Activated CD4-positive, alpha-beta T cell treated with anti-CD3 and anti-CD28 coated beads, Interleukin-2, Interleukin-6, amounts not matched to agents 100 ng/mL and 50 ng/mL, durations not matched to agents 16 hours and 8 hours (primary cell): Measurements from ENCODE around the gene PSMD12.
"Not testable (repeated sequence)": the region's sequence is repeated elsewhere in the genome, so short reads cannot be mapped to it uniquely, and the experiment has no call there.

Source experiments
- DNase-seq: peaks from one replicate; pipeline ENCODE4 v3.0.0-alpha.2; 2020

The PSMD12 gene

DNA sequence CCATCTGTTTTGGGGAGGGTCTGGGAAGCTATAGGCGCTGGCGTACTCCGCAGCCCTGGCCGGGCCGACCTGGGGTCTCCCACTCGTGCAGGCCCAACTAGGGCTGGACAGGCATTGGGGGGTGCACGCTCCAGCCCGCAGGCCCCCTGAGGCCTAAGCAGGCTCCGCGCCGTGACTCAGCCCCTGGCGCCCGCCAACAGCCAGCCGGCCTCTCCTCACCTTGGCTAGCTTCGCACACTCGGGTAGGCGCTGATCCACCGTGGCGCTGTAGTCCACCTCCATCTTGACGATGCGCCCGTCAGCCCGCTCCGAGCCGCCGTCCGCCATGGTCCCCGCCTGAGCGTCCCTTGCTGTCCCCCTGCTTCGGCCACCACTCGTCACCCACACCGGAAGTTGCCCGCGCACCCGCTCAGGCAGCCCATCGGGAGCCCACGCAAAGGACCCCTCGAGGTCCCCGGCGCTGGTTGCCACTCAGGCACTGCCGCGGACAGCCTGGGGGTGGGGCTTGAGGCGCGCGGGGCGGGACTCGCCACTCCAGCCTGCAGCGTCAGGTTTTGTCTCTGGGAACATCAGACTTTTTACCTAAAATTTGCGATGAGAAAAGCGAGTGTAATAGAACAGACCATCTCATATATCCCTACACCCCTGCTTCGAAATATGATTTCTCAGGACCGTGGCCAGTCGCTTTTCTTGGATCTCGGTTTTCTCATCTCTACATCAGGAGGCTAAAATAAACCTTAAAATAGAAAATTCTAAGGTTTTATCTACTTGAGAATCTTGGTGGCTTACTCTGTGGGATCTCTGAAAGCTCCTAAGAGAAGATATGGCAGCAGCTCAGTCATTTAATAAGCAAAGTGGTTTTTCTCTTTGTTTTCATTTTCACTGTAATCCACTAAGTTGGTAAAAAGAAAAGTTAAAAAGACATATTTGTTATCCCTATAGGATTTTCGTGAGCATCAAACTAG is at the start of gene PSMD12:
Gene PSMD12, minus strand, starts transcription at position 385 of the 965 bp plus-strand sequence. Its CDS starts 58 bp downstream, at position 327.
- peak; percentile 96 for DNase-seq

DNA sequence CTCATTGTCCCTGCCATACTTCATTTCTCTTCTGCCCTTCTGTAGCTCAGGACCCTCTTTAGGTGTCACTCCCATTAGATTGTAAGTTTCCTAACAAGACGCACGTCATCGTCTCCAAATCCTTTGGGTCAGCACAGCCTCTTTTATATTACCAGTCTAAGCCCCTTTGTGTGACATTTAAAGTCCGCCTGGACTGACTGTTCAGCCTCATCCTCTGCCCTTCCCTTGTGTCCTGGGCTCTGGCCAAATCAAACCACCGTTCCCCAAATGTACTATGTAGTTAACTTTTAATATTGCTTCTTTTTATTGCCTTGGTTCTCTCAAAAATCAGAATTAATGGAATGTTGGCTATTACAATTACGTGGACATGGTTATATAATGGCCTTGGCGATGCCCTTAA is 48.9 kb upstream of the PSMD12 start:
- DNase-seq, result no peak

DNA sequence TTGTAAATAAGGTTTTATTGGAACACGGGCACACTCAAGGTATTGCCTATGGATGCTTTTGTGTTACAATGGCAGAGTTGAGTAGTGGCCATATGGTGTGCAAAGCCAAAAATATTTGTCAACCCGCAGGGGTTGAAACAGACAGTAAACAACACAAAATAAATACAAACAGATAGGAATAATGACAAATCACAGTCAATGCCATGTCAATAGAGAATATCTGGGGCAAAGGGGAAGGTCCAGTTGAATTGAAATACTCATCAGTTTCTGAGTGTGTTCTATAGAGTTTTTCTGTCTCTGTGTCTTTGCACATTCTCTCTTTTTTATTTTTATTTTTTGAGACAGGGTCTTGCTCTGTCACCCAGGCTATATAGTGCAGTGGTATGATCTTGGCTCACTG is 48.2 kb upstream of the PSMD12 start:
- DNase-seq, result no peak

DNA sequence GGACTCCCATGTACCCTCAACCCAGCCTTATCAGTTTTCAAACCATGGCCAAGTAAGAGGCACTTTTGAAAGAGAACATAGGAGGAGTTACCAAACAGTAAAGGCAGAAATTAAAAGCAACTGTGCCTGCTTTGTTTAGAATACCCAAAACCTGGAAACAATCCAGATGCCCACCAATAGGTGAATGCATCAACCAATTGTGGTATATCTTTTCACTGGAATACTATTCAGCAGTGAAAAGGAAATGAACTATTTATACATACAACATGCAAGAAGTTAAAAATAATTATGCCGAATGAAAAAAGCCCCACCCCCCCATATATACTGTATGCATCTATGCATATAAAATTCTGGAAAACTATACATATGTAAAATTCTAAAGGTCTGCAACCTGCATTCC is 47.8 kb upstream of the PSMD12 start:
- no peak for DNase-seq

DNA sequence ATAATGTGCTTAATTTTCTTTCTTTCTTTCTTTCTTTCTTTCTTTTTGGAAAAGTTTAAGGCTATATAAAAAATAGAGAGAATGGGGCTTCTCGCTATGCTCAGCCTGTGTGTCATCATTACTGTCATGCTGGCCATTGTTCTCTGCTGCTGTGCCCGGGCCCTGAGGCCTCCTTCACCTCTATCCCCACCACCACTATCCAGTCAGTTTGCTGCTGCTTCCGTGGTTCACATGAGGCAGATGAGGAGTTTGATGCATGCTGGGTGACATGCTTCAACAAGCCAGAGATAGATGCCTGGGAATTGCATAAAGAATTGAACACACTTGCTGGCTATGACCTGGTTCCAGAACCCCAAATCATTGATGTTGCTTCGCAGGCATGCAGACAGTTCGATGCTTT is 47.0 kb upstream of the PSMD12 start:
- no peak for DNase-seq

DNA sequence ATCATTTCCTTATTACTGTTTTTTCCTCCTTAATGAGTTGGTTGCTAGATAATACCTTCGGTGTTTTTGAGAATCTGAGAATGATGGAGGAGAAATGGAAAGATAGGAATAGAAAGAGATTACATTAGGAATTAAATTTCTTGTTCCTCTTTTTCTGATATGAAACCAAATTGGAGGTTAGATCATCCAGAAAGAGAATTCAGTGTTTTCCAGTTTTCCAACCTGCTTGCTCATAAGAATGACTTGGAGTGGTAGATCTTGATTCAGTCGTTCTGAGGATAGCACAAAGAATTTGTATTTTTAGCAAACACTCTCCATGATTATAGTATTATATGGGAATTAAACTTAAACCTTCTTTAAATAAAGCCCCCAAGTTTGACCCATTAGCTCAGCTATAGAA is 46.6 kb upstream of the PSMD12 start:
- DNase-seq, result no peak

DNA sequence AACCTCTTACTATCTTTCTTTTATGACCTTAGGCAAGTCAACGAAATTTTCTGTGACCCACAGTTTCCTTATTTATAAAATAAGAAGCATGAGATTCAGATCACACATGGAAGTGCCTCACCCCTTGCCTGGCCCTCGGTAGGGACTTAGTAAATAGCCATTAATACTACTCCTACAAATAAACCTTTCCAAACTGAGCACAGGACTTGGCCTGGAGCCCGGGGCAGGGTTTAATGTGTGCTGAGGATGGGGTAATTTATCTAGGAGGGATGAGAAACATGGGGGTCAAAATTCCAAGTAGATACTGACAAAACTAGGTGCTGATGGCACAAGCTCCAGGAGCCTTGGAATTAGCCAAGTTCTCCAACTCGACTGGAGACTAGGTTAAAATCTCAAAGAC is 45.7 kb upstream of the PSMD12 start:
- DNase-seq, result no peak

DNA sequence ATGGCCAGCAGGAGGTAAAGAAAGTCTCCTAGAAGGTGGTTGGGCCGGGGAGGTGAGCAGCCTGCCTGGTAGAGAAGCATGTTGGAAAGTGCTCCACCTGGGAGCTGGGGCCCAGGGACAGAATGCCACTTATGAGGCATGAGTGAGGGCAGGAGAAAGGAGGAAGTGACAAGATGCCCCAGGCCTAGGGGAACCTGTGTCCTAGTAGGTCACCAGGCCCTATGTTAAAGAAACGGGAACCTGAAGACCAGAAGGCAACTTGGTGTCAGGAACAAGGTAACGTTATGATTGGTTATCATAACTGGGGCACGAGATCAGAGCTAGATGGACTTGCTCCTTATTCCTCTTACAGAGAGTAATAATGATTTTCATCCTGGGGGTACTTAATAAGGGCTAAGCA is 45.0 kb upstream of the PSMD12 start:
- DNase-seq, result no peak

DNA sequence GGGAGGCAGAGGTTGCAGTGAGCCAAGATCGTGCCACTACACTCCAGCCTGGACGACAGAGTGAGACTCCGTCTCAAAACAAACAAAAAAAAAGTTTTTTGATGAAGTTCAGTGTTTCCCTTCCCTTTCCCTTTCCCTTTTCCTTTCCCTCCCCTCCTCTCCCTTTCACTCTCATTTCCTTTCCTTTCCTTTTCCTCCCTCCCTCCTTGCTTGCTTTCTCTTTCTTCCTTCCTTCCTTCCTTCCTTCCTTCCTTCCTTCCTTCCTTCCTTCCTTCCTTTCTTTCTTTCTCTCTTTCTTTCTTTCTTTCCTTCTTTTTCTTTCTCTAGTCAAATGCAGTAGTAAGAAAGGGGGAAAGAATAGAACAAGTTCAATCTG is 42.1 kb upstream of the PSMD12 start:
- DNase-seq, result not testable (repeated sequence)

DNA sequence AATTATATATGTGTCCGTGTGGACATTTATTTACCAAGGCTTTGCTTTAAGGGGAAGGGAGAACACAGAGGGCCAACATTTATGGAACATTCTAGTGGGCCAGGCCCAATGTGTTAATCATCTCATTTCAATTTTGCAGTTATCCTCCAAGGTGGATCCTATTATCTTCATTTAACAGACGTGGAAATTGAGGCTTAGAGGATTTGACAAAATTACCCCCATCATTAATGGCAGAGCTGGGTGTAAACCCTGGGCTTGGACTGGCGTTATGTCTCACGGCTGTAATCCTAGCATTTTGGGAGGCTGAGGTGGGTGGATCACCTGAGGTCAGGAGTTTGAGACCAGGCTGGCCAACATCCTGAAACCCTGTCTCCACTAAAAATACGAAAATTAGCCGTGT is 37.1 kb upstream of the PSMD12 start:
- DNase-seq, result no peak

DNA sequence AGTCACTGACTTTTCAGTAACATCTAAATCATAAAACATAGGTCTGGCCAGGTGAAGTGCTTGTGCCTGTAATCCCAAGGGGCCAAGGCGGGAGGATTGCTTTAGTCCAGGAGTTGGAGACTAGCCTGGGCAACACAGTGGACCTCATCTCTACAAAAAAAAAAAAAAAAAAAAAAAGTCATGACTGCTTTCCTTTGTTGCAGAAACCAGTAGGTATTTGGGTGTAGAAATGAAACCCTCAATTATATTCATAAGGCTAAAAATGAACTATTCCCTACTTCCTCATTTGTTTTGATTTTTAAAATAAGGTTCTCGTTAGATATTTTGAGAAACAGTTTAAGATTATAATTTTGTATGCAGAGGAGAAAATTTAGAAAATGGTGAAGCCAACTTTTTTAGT is 36.7 kb upstream of the PSMD12 start:
- DNase-seq, result no peak

DNA sequence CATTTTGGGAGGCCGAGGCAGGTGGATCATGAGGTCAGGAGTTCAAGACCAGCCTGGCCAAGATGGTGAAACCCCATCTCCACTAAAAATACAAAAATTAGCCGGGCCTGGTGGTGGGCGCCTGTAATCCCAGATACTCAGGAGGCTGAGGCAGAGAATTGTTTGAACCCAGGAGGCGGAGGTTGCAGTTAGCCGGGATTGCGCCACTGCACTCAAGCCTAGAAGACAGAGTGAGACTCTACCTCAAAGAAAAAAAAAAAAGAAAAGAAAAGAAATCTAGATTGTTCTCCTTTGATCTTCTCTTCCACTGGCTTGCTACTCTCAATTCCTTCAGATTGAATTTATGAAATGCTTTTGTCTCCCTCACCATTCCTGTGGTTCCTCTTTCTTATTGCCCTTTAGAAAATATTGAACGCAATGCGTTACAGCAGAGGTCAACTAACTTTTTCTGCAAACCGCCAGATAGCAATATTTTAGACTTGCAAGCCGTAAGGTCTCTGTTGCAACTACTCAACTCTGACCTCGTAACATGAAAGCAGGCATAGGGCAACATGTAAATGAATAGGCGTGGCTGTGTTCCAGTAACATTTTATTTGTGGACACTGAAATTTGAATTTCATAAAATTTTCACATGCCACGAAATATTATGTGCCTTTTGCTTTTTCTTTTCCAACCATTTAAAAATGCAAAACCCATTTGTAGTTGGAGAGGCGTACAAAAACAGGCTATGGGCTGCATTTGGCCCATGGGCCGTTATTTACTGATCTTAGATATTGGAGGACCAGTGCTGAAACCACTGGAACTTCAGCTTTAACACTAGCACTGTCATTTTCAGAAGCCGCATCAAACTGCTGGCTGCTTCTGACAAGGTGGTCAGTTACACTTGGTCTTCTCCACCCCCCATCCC is 35.5 kb upstream of the PSMD12 start:
- no peak for DNase-seq

DNA sequence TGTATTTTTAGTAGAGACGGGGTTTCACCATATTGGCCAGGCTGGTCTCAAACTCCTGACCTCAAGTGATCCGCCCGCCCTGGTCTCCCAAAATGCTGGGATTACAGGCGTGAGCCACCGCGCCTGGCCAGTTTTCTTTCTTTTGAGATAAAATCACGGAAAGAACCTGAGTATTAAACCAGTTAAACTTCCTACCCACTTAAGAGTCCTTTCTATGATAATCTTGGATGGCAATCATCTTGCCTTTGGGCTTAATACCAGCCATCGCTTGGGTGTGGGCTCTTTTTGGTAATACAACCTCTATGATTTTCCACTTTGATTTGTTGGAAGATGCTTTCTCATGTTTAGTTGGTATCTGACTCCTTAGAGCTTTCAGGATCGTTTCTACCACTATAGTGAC is 34.7 kb upstream of the PSMD12 start:
- no peak for DNase-seq

DNA sequence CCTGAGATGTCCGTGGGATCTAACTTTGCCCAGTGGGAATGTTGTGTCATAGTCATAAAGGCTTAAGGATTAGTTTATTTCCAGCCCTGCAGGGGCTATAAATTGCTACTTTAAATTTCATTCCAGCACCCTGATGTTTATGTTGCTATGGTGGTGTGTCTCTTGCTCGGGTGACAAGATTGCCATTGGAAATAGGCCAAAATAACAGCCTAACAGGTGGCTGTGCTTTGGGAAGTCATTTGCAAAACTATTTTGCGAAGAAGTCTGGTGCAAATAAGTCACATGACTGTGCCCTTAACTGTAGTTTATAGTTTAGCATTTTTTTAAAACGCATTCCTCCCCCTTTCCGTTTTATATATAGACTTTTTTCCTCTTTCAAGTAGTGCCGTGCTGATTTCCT is 33.8 kb upstream of the PSMD12 start:
- DNase-seq, result no peak

DNA sequence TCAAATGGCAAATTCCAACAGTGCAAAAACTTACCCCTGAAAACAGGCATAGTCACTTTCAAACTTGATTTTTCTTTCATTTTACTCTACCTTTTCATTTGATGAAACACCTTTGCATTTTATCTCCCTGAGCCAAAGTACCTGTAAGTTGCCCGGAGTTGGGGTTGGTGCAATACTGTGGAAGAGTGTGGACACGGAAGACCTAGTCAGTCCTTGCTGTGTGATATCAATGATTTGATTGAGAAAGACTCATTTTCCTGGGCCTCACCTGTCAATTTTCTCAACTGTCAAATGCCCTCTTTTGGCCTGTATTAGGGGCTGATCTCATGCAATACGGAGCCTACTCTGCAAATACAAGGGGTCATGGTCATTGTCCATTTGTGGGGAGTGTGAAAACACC is 33.3 kb upstream of the PSMD12 start:
- DNase-seq, result no peak

DNA sequence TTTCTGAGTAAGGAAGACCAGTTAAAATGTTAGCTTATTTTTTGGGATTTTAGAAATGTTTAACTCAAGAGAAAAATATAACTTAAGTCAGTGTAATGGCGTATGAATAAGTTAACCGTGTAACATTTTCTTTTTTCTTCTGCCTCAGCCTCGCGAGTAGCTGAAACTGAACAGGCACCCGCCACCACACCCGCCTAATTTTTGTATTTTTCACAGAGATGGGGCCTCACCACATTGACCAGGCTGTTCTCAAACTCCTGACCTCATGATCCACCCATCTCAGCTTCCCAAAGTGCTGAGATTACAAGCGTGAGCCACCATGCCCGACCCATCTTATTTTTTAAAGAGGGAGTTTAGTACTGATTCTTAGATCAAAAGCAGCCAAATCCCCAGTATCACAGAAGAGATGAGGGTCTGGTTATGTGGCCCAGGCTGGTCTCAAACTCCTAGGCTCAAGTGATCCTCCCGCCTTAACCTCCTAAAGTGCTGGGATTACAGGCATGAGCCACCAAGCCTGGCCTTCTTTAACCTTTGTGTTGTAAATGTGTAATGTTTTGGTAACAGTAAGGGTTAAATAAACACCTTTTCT is 27.5 kb upstream of the PSMD12 start:
- DNase-seq, result no peak

DNA sequence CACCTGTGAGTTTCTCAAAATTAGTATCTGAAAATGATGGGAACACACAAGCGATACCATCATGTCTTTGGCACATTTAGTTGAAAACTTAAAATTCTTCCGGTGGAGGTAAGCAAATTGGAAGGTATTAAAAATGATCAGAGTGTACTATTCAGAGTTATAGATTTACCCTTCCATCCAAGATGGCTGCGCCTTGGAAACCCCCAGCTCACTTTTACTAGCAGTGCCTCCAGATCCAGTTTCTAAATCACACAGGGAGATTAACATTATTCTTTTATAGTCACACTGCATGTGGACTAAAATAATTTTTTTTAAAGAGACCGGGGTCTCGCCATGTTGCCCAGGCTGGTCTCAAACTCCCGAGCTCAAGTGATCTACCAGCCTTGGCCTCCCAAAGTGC is 25.7 kb upstream of the PSMD12 start:
- no peak for DNase-seq

DNA sequence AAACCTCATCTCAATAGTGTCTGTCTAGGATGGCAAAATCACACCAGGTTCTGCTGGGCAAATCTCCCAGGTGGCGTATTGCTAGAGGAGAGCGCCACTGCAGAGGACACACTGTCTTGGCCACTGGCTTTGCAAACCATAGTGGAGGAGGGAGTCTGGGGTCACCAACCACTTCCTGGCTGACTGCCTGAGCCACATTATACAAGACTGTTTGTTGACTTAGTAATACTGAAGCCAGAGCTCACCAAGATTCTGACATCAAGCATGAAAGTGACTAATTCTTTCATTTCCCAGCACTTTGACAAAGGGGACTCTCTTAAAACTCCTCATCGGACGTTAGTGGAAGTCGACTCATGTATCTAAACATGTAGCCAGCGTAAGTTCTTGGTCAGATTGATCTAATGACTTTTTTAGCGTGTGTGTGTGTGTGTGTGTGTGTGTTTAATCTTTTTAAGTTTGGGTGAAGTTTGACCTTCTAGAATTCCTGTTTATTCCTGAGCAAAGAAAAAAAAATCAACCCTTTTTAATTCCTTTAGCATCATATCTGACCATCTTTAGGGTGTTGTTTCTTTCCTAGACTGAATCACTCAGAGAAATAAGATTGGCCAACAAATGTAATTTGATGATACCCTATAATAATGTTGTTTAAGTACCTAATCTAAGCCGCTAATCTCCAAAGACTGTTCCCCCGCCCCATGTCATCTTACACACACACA is 24.4 kb upstream of the PSMD12 start:
- DNase-seq, result peak; percentile 92

DNA sequence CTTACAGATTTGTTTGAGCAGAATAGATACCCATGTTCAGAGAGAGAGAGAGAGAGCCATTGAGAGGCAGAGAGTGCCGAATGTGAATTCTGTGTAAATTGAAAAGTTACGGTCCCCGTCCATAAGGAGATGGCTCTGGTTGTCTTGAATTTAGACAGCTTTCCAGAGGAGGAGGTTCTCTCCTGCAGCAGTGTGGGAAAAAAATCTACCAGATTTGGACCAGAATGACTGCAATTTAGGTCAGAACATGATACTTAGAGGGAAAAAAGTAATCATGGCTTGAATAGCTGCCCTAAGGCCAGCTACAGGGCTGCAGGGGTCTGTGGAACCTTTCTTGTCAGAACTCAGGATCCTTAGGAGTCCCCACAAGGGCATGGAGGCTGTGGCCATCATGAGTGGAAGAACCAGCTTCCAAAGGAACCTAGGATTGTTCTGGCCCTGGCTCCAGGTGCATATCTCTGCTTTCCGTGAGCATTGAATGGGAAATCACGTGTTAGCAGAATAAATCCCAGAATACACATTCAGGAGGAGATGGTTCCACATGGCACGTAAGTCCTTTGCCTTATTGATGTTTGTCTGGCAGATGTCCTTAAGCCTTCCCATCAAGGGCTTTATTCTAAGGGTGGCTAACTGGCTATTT is 23.7 kb upstream of the PSMD12 start:
- no peak for DNase-seq

DNA sequence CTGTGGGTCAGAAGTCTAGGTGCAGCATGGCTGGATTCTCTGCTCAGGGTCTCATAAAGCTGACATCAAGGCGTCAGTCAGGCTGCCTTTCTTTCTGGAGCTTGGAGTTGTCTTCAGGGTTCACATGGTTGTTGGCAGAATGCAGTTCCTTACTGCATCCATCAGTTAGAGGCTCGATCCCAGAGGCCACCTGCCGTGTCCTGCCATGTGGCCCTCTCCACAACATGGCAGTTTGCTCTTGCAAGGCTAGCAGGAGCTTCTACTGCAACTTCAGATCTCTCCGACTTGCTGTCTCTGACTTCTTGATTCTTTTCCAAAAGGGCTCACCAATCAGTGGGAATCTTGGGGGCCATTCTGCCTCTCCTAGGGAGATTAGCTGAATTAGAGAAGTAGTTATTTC is 22.6 kb upstream of the PSMD12 start:
- no peak for DNase-seq

DNA sequence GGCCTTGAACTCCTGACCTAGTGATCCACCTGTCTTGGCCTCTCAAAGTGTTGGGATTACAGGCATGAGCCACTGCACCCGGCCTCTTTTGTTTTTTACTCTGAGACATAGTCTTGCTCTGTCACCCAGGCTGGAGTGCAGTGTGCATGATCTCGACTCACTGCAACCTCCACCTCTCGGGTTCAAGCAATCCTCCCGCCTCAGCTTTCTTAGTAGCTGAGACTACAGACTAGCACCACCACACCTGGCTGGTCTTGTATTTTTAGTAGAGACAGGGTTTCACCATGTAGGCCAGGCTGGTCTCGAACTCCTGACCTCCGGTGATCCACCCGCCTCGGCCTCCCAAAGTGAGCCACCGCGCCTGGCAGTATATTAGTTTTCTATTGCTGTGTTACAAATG is 22.2 kb upstream of the PSMD12 start:
- not testable (repeated sequence) for DNase-seq

DNA sequence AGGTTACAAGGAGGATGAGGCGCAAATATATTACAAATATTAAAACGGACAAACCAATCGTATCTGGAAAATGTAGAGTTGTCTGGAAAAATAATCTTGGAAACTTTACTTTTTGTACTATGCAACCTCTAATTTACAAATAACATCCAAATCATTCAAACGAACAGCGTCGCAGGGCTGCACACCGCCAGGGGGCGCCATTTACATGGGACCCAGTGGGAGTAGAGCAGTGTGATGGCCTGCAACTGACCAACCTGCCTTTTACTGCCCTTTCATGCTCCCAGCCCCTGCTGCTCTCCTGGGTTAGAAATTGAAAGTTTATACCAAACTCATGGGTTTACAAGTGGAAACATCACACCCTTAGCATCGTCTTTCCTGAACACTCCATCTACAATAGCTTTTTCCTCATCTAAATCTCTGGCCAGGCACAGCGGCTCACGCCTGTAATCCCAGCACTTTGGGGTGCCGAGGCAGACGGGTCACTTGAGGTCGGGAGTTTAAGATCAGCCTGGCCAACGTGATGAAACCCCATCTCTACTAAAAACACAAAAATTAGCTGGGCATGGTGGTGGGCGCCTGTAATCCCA is 20.7 kb upstream of the PSMD12 start:
- DNase-seq, result peak; percentile 84
